ENCODE results near the gene DUSP9. TPM values are rescaled to one million over a fixed set of nuclear protein-coding genes. Genes with fewer than 3 reads are reported as not detected.

The DUSP9 gene
- total RNA-seq, 2 donors from 2014 or later = not detected

- WGBS, 2 donors = 37 to 58% methylated on average over 5 to 9 of the region's 21 CpGs
- no peaks in the 10 kb centered on the region for H3K9me3 ChIP-seq
- intact Hi-C loops (cut with DNase I) = no loop called here
- H3K27ac ChIP-seq = no peak overlapping the region
- H3K4me3 ChIP-seq = no peak overlapping the region
- no peaks in the 10 kb centered on the region for H3K27me3 ChIP-seq
- TF ChIP-seq CTCF (IDR thresholded peaks at IDR 0.05) (no peak), POLR2A (IDR thresholded peaks at IDR 0.05) (no peak)
- DNase-seq = no peak
- H3K36me3 ChIP-seq (replicated peaks in 1 of 2; ENCODE audit: insufficient read depth in 1 of 2, low read depth in 2 of 2) = no peaks in the 10 kb centered on the region
- no peak for ATAC-seq
- peaks cover 4% of the 10 kb centered on the region for H3K4me1 ChIP-seq
These were observed 37.6 kb downstream of the DUSP9 start for GRCh38 chrX:153684467-153685155.

GRCh38 chrX:153685156-153685536, 38.1 kb downstream of the DUSP9 start:
- H3K4me1 ChIP-seq = peaks cover 10% of the 10 kb centered on the region
- no peak for DNase-seq
- 69% methylated on average over 12 of the region's 21 CpGs; no CpG with 5 or more reads in 1 of the 2 donors for WGBS, 2 donors

GRCh38 chrX:153685751-153686696, 39.0 kb downstream of the DUSP9 start:
- H3K4me3 ChIP-seq = no peak overlapping the region
- intact Hi-C loops (cut with DNase I) = no loop called here
- no peaks in the 10 kb centered on the region for H3K9me3 ChIP-seq
- ATAC-seq (no peak), DNase-seq (peak in 2 of 4 donors; percentile 3 to 10)
- no peak overlapping the region for H3K27ac ChIP-seq
- no peaks in the 10 kb centered on the region for H3K27me3 ChIP-seq
- WGBS, 2 donors = 61 to 75% methylated on average over 8 to 16 of the region's 24 CpGs
- H3K4me1 ChIP-seq = peaks cover 13% of the 10 kb centered on the region
- TF ChIP-seq POLR2A (IDR thresholded peaks at IDR 0.05) = no peak
- TF ChIP-seq CTCF (IDR thresholded peaks at IDR 0.05) = no peak
- no peaks in the 10 kb centered on the region for H3K36me3 ChIP-seq (replicated peaks in 1 of 2; ENCODE audit: insufficient read depth in 1 of 2, low read depth in 2 of 2)

More at GRCh38 chrX:153685156-153685536, 38.1 kb downstream of the DUSP9 start:
- no peak overlapping the region for H3K27ac ChIP-seq
- no peak for ATAC-seq
- H3K9me3 ChIP-seq = no peaks in the 10 kb centered on the region
- no peaks in the 10 kb centered on the region for H3K27me3 ChIP-seq
- TF ChIP-seq CTCF (IDR thresholded peaks at IDR 0.05) (no peak), POLR2A (IDR thresholded peaks at IDR 0.05) (no peak)
- intact Hi-C loops (cut with DNase I) = no loop called here
- no peak overlapping the region for H3K4me3 ChIP-seq
- H3K36me3 ChIP-seq (replicated peaks in 1 of 2; ENCODE audit: insufficient read depth in 1 of 2, low read depth in 2 of 2) = no peaks in the 10 kb centered on the region

- Histone ChIP-seq H3K36me3 (replicated peaks in 1 of 2; ENCODE audit: insufficient read depth in 1 of 2, low read depth in 2 of 2) (no peaks in the 10 kb centered on the region), H3K9me3 (no peaks in the 10 kb centered on the region), H3K4me3 (no peak overlapping the region), H3K27me3 (no peaks in the 10 kb centered on the region), H3K27ac (no peak overlapping the region), H3K4me1 (peaks cover 13% of the 10 kb centered on the region)
- ATAC-seq = no peak
- WGBS, 2 donors = 30% methylated on average over 2 of the region's 9 CpGs; no CpG with 5 or more reads in 1 of the 2 donors
- intact Hi-C loops (cut with DNase I) = no loop called here
- DNase-seq = no peak
- TF ChIP-seq POLR2A (IDR thresholded peaks at IDR 0.05) = no peak
- TF ChIP-seq CTCF (IDR thresholded peaks at IDR 0.05) = no peak
These were observed 39.7 kb downstream of the DUSP9 start for GRCh38 chrX:153686711-153687110.

Measured in body of pancreas (tissue), 4 donors.